GM21786 (cell line): ENCODE measurements around the gene GRM3.

Experiments used
- ATAC-seq: cut with Tn5 transposase; IDR thresholded peaks from one replicate; pipeline ENCODE4 v1.9.1; 2021; ENCODE audit not compliant: unreplicated experiment

GRM3 gene

GRCh38 chr7:86784765-86785164 is 141.1 kb downstream of the GRM3 start:
- no peak for ATAC-seq

GRCh38 chr7:86785641-86786040 is 141.9 kb downstream of the GRM3 start:
- peak; percentile 86 for ATAC-seq

GRCh38 chr7:86786376-86786775 is 142.7 kb downstream of the GRM3 start:
- ATAC-seq = no peak

- peak; percentile 23 for ATAC-seq
These were observed 145.2 kb downstream of the GRM3 start for GRCh38 chr7:86788948-86789347.

- peak; percentile 45 for ATAC-seq
These were observed 146.7 kb downstream of the GRM3 start for GRCh38 chr7:86790383-86790782.

GRCh38 chr7:86792260-86792659 is 148.6 kb downstream of the GRM3 start:
- no peak for ATAC-seq

- ATAC-seq = no peak
These were observed 149.4 kb downstream of the GRM3 start for GRCh38 chr7:86793136-86793535.

GRCh38 chr7:86814661-86815379 is 171.1 kb downstream of the GRM3 start:
- no peak for ATAC-seq

GRCh38 chr7:86815556-86815955 is 171.8 kb downstream of the GRM3 start:
- no peak for ATAC-seq

GRCh38 chr7:86818903-86819302 is 175.2 kb downstream of the GRM3 start:
- ATAC-seq = no peak

- ATAC-seq = no peak
These were observed 180.1 kb downstream of the GRM3 start for GRCh38 chr7:86823769-86824168.

- no peak for ATAC-seq
These were observed 181.6 kb downstream of the GRM3 start for GRCh38 chr7:86825264-86825663.

GRCh38 chr7:86826948-86827347 is 183.2 kb downstream of the GRM3 start:
- ATAC-seq = no peak

- ATAC-seq = no peak
These were observed 189.7 kb downstream of the GRM3 start for GRCh38 chr7:86833360-86833759.

GRCh38 chr7:86837235-86837634 is 193.5 kb downstream of the GRM3 start:
- ATAC-seq = no peak

GRCh38 chr7:86844608-86845007 is 200.9 kb downstream of the GRM3 start:
- no peak for ATAC-seq

GRCh38 chr7:86846494-86847190 is 202.9 kb downstream of the GRM3 start:
- ATAC-seq = no peak

GRCh38 chr7:86848226-86848625 is 204.5 kb downstream of the GRM3 start:
- no peak for ATAC-seq

- no peak for ATAC-seq
These were observed 207.9 kb downstream of the GRM3 start for GRCh38 chr7:86851566-86851965.

GRCh38 chr7:86863452-86863851 is 219.7 kb downstream of the GRM3 start:
- no peak for ATAC-seq

GRCh38 chr7:86867163-86867762 is 223.6 kb downstream of the GRM3 start:
- ATAC-seq = no peak

- ATAC-seq = no peak
These were observed 232.4 kb downstream of the GRM3 start for GRCh38 chr7:86876146-86876545.
